Sigmoid colon (tissue), 7 donors: ENCODE measurements around the gene C15orf61. TPM values are rescaled to one million over a fixed set of nuclear protein-coding genes. Genes with fewer than 3 reads are reported as not detected.

Source experiments
- DNase-seq: peaks from one replicate; pipeline ENCODE4 v3.0.0-alpha.2; 2019
- H3K27ac ChIP-seq, 4 donors: fragments of 200-600 bp; sonication (generic); one replicate each; pipeline ENCODE4 v1.5.1; 2016 to 2019; ENCODE audit warnings: mild to moderate bottlenecking in 1 of 4
- H3K27me3 ChIP-seq, 3 donors: fragments of 200-600 bp; sonication (generic); one replicate each; pipeline ENCODE4 v1.5.1; 2019; ENCODE audit warnings: mild to moderate bottlenecking in 1 of 3
- H3K36me3 ChIP-seq, 4 donors: fragments of 200-600 bp; sonication (generic); one replicate each; pipeline ENCODE4 v1.5.1; 2016 to 2019
- H3K4me1 ChIP-seq, 4 donors: fragments of 200-600 bp; sonication (generic); one replicate each; pipeline ENCODE4 v1.5.1; 2017 to 2019
- H3K4me3 ChIP-seq, 4 donors: fragments of 200-600 bp; sonication (generic); one replicate each; pipeline ENCODE4 v1.5.1; 2017 to 2019; ENCODE audit warnings: mild to moderate bottlenecking in 2 of 4, moderate library complexity in 1 of 4
- H3K9me3 ChIP-seq, 4 donors: fragments of 200-600 bp in 3 of 4; sonication (generic) in 3 of 4; one replicate each; pipeline versions ENCODE4 v1.5.1 to v1.6.1; 2013 to 2019
- CTCF ChIP-seq, 4 experiments: fragments of 450-650 bp in 3 of 4; fragments of 200-600 bp in 1 of 4; IDR thresholded peaks; one replicate each; pipeline ENCODE4 v1.5.1; 2016 to 2019; ENCODE audit warnings: antibody characterized with exemption in 4 of 4, mild to moderate bottlenecking in 3 of 4, moderate library complexity in 2 of 4
- EP300 ChIP-seq, 4 donors: sonication (generic); formaldehyde crosslinking; IDR thresholded peaks; one replicate each; pipeline ENCODE4 v1.6.1; 2017; ENCODE audit warnings: antibody characterized with exemption in 4 of 4
- POLR2A ChIP-seq, 2 donors: fragments of 450-650 bp; IDR thresholded peaks; one replicate each; pipeline ENCODE4 v1.6.1; 2016; ENCODE audit warnings: antibody characterized with exemption in 2 of 2, mild to moderate bottlenecking in 2 of 2, moderate library complexity in 2 of 2
- POLR2AphosphoS5 ChIP-seq, 4 donors: sonication (generic); formaldehyde crosslinking; IDR thresholded peaks; one replicate each; pipeline ENCODE4 v1.6.1; 2017; ENCODE audit warnings: antibody characterized with exemption in 4 of 4
- whole genome bisulfite sequencing, 2 donors: extraction: QIAGEN DNeasy Blood & Tissue Kit; methylation state at CpG; one replicate each; pipeline ENCODE4 v1.1.7; 2013; 5-methylcytosine and 5-hydroxymethylcytosine counted together
- intact Hi-C: fragments of 100-400 bp; cut with DNase I; formaldehyde crosslinking; loops from one replicate; pipeline ENCODE4 v1.15.1; 2023
- polyA plus RNA-seq, 3 donors: library from polyadenylated mRNA; stranded (reverse); fragments of 200-250 nt; gene quantifications; one replicate each; pipeline ENCODE4 v1.2.3, GENCODE V29; 2013
- total RNA-seq, 4 donors: library from RNA; depleted of rRNA; stranded (reverse); fragments of >200 nt; gene quantifications; one replicate each; pipeline ENCODE4 v1.1.0, GENCODE V29; 2016
- donor health status: healthy with polysubstance abuse.
- donor health status: Bipolar disorder and iron deficiency.
- donor health status: healthy.

C15orf61 gene
- total and polyA plus RNA-seq, 7 donors = 1.8 to 8.6 (median 4.8) TPM

- intact Hi-C loops = no loop called here
- 84 to 90% methylated on average over 5 of the region's 5 CpGs for whole genome bisulfite sequencing, 2 donors
- no peak overlapping the region for H3K4me3 ChIP-seq
- no peak for DNase-seq
- H3K4me1 ChIP-seq = no peaks in the 10 kb centered on the region
- no peaks in the 10 kb centered on the region for H3K27me3 ChIP-seq
- H3K27ac ChIP-seq = no peak overlapping the region
- no peaks in the 10 kb centered on the region for H3K9me3 ChIP-seq
- H3K36me3 ChIP-seq = no peaks in the 10 kb centered on the region
- no peak for TF ChIP-seq POLR2A (IDR thresholded peaks at IDR 0.05)
- no peak for TF ChIP-seq CTCF (IDR thresholded peaks at IDR 0.05)
- no peak for TF ChIP-seq EP300 (IDR thresholded peaks at IDR 0.05)
- TF ChIP-seq POLR2AphosphoS5 (IDR thresholded peaks at IDR 0.05) = no peak
Observed at GRCh38 chr15:67479781-67480505, 41.0 kb upstream of the C15orf61 start.

- Histone ChIP-seq H3K4me3 (no peak overlapping the region), H3K27ac (no peak overlapping the region), H3K27me3 (no peaks in the 10 kb centered on the region), H3K4me1 (no peaks in the 10 kb centered on the region), H3K36me3 (no peaks in the 10 kb centered on the region), H3K9me3 (no peaks in the 10 kb centered on the region)
- intact Hi-C loops = no loop called here
- no peak for DNase-seq
- no peak for TF ChIP-seq CTCF (IDR thresholded peaks at IDR 0.05)
- TF ChIP-seq POLR2AphosphoS5 (IDR thresholded peaks at IDR 0.05) = no peak
- TF ChIP-seq EP300 (IDR thresholded peaks at IDR 0.05) = no peak
- TF ChIP-seq POLR2A (IDR thresholded peaks at IDR 0.05) = no peak
- WGBS, 2 donors = 83 to 87% methylated on average over 1 of the region's 1 CpG
Observed at GRCh38 chr15:67480741-67481140, 40.2 kb upstream of the C15orf61 start.

- Histone ChIP-seq H3K4me1 (no peaks in the 10 kb centered on the region), H3K27ac (no peak overlapping the region), H3K9me3 (no peaks in the 10 kb centered on the region), H3K27me3 (no peaks in the 10 kb centered on the region), H3K36me3 (no peaks in the 10 kb centered on the region), H3K4me3 (no peak overlapping the region)
- 71 to 89% methylated on average over 2 of the region's 2 CpGs for WGBS, 2 donors
- DNase-seq = no peak
- intact Hi-C loops = no loop called here
- TF ChIP-seq CTCF (IDR thresholded peaks at IDR 0.05) (no peak), POLR2A (IDR thresholded peaks at IDR 0.05) (no peak), EP300 (IDR thresholded peaks at IDR 0.05) (no peak), POLR2AphosphoS5 (IDR thresholded peaks at IDR 0.05) (no peak)
Observed at GRCh38 chr15:67481680-67482079, 39.3 kb upstream of the C15orf61 start.

- H3K9me3 ChIP-seq = no peaks in the 10 kb centered on the region
- no peak overlapping the region for H3K27ac ChIP-seq
- H3K4me1 ChIP-seq = no peaks in the 10 kb centered on the region
- intact Hi-C loops = no loop called here
- TF ChIP-seq POLR2A (IDR thresholded peaks at IDR 0.05) (no peak), POLR2AphosphoS5 (IDR thresholded peaks at IDR 0.05) (no peak), CTCF (IDR thresholded peaks at IDR 0.05) (no peak), EP300 (IDR thresholded peaks at IDR 0.05) (no peak)
- 89 to 94% methylated on average over 1 of the region's 1 CpG for WGBS, 2 donors
- no peaks in the 10 kb centered on the region for H3K36me3 ChIP-seq
- no peak overlapping the region for H3K4me3 ChIP-seq
- no peaks in the 10 kb centered on the region for H3K27me3 ChIP-seq
- DNase-seq = no peak
Observed at GRCh38 chr15:67495585-67495984, 25.3 kb upstream of the C15orf61 start.
